Adipocyte (in vitro differentiated cells): ENCODE results near the gene CDH3.

ENCODE experiments used
- DNase-seq: peaks from one replicate; pipeline ENCODE4 v3.0.0-alpha.2; 2015; ENCODE audit warnings: low read depth
- H3K27me3 ChIP-seq: replicated peaks from 2 replicates; pipeline ENCODE4 v1.7.0; 2013; ENCODE audit warnings: mild to moderate bottlenecking, low read length, moderate library complexity; ENCODE audit not compliant: control insufficient read depth, insufficient read depth
- H3K36me3 ChIP-seq: 2 replicates; pipeline ENCODE4 v1.7.0; 2013; ENCODE audit warnings: low read length, mild to moderate bottlenecking, moderate library complexity; ENCODE audit not compliant: control insufficient read depth, insufficient read depth, severe bottlenecking
- H3K4me1 ChIP-seq: 2 replicates; pipeline ENCODE4 v1.7.0; 2013; ENCODE audit warnings: mild to moderate bottlenecking, low read length, moderate library complexity; ENCODE audit not compliant: control insufficient read depth, insufficient read depth
- H3K4me3 ChIP-seq: 2 replicates; pipeline ENCODE4 v1.7.0; 2013; ENCODE audit warnings: mild to moderate bottlenecking, low read length, moderate library complexity
- H3K9ac ChIP-seq: 2 replicates; pipeline ENCODE4 v1.7.0; 2013; ENCODE audit warnings: mild to moderate bottlenecking, low read length, moderate library complexity
- H3K9me3 ChIP-seq: 2 replicates; pipeline ENCODE4 v1.7.0; 2013; ENCODE audit warnings: mild to moderate bottlenecking, low read length, moderate library complexity; ENCODE audit not compliant: control insufficient read depth

CDH3 gene

GRCh38 chr16:68676113-68676860 is 31.2 kb downstream of the CDH3 start:
- no peak overlapping the region for H3K4me3 ChIP-seq
- no peaks in the 10 kb centered on the region for H3K4me1 ChIP-seq
- peaks cover 5% of the 10 kb centered on the region for H3K27me3 ChIP-seq
- H3K36me3 ChIP-seq = no peaks in the 10 kb centered on the region
- no peak overlapping the region for H3K9ac ChIP-seq
- DNase-seq = no peak
- H3K9me3 ChIP-seq = peaks cover 2% of the 10 kb centered on the region

- H3K9me3 ChIP-seq = peaks cover 2% of the 10 kb centered on the region
- no peak overlapping the region for H3K4me3 ChIP-seq
- no peaks in the 10 kb centered on the region for H3K36me3 ChIP-seq
- no peaks in the 10 kb centered on the region for H3K4me1 ChIP-seq
- no peak overlapping the region for H3K9ac ChIP-seq
- no peak for DNase-seq
- peaks cover 2% of the 10 kb centered on the region for H3K27me3 ChIP-seq
Measured at GRCh38 chr16:68681038-68681437, 35.9 kb downstream of the CDH3 start.

- H3K9me3 ChIP-seq = no peaks in the 10 kb centered on the region
- no peak for DNase-seq
Measured at GRCh38 chr16:68685685-68686478, 40.8 kb downstream of the CDH3 start.

GRCh38 chr16:68686905-68687304 is 41.8 kb downstream of the CDH3 start:
- Histone ChIP-seq H3K4me3 (no peak overlapping the region), H3K9me3 (no peaks in the 10 kb centered on the region), H3K9ac (no peak overlapping the region), H3K36me3 (no peaks in the 10 kb centered on the region), H3K27me3 (peaks cover 3% of the 10 kb centered on the region), H3K4me1 (no peaks in the 10 kb centered on the region)
- DNase-seq = no peak

More at GRCh38 chr16:68685685-68686478, 40.8 kb downstream of the CDH3 start:
- Histone ChIP-seq H3K36me3 (no peaks in the 10 kb centered on the region), H3K4me1 (no peaks in the 10 kb centered on the region), H3K27me3 (no peaks in the 10 kb centered on the region), H3K4me3 (no peak overlapping the region), H3K9ac (no peak overlapping the region)

GRCh38 chr16:68689921-68690320 is 44.8 kb downstream of the CDH3 start:
- Histone ChIP-seq H3K36me3 (no peaks in the 10 kb centered on the region), H3K9me3 (no peaks in the 10 kb centered on the region), H3K4me1 (no peaks in the 10 kb centered on the region), H3K9ac (no peak overlapping the region), H3K27me3 (peaks cover 18% of the 10 kb centered on the region), H3K4me3 (no peak overlapping the region)
- DNase-seq = no peak

GRCh38 chr16:68695575-68695974 is 50.5 kb downstream of the CDH3 start:
- no peak overlapping the region for H3K4me3 ChIP-seq
- H3K9me3 ChIP-seq = no peaks in the 10 kb centered on the region

GRCh38 chr16:68696514-68696913 is 51.4 kb downstream of the CDH3 start:
- Histone ChIP-seq H3K9me3 (no peaks in the 10 kb centered on the region), H3K36me3 (no peaks in the 10 kb centered on the region), H3K27me3 (peaks cover 35% of the 10 kb centered on the region), H3K9ac (no peak overlapping the region), H3K4me1 (no peaks in the 10 kb centered on the region), H3K4me3 (no peak overlapping the region)
- DNase-seq = no peak

More at GRCh38 chr16:68695575-68695974, 50.5 kb downstream of the CDH3 start:
- Histone ChIP-seq H3K9ac (no peak overlapping the region), H3K4me1 (no peaks in the 10 kb centered on the region), H3K27me3 (peaks cover 32% of the 10 kb centered on the region), H3K36me3 (no peaks in the 10 kb centered on the region)
- DNase-seq = no peak

GRCh38 chr16:68698091-68698490 is 53.0 kb downstream of the CDH3 start:
- Histone ChIP-seq H3K4me1 (no peaks in the 10 kb centered on the region), H3K27me3 (peaks cover 28% of the 10 kb centered on the region), H3K9ac (no peak overlapping the region), H3K4me3 (no peak overlapping the region), H3K9me3 (no peaks in the 10 kb centered on the region), H3K36me3 (no peaks in the 10 kb centered on the region)
- no peak for DNase-seq

GRCh38 chr16:68700120-68700519 is 55.0 kb downstream of the CDH3 start:
- peak; percentile 56 for DNase-seq
- Histone ChIP-seq H3K4me3 (no peak overlapping the region), H3K9ac (no peak overlapping the region), H3K4me1 (no peaks in the 10 kb centered on the region), H3K36me3 (no peaks in the 10 kb centered on the region), H3K9me3 (no peaks in the 10 kb centered on the region), H3K27me3 (peaks cover 16% of the 10 kb centered on the region)

GRCh38 chr16:68700831-68701230 is 55.7 kb downstream of the CDH3 start:
- H3K4me3 ChIP-seq = no peak overlapping the region
- H3K9ac ChIP-seq = no peak overlapping the region
- no peaks in the 10 kb centered on the region for H3K9me3 ChIP-seq
- DNase-seq = no peak
- H3K27me3 ChIP-seq = peaks cover 16% of the 10 kb centered on the region
- no peaks in the 10 kb centered on the region for H3K4me1 ChIP-seq
- H3K36me3 ChIP-seq = no peaks in the 10 kb centered on the region

GRCh38 chr16:68704232-68704867 is 59.2 kb downstream of the CDH3 start:
- peak; percentile 85 for DNase-seq
- Histone ChIP-seq H3K4me1 (no peaks in the 10 kb centered on the region), H3K9me3 (no peaks in the 10 kb centered on the region), H3K27me3 (peaks cover 6% of the 10 kb centered on the region), H3K4me3 (no peak overlapping the region), H3K36me3 (no peaks in the 10 kb centered on the region), H3K9ac (no peak overlapping the region)
